Kidney epithelial cell (primary cell): ENCODE data around the gene ST3GAL6. TPM values are rescaled to one million over a fixed set of nuclear protein-coding genes. Genes with fewer than 3 reads are reported as not detected.

Experiments
- DNase-seq: peaks from one replicate; pipeline ENCODE4 v3.0.0-alpha.2; 2010; ENCODE audit warnings: low read depth
- H3K27me3 ChIP-seq: 2 replicates; pipeline ENCODE4 v1.6.0; 2011; ENCODE audit warnings: low read length; ENCODE audit not compliant: control insufficient read depth, insufficient read depth
- H3K36me3 ChIP-seq: 2 replicates; pipeline ENCODE4 v1.5.1; 2011; ENCODE audit warnings: low read length; ENCODE audit not compliant: control insufficient read depth, insufficient read depth
- H3K4me3 ChIP-seq: 2 replicates; pipeline ENCODE4 v1.5.1; 2011; ENCODE audit warnings: low read depth, mild to moderate bottlenecking, control low read depth, low read length
- total RNA-seq: library from RNA; depleted of rRNA; stranded (reverse); fragments of >200 nt; gene quantifications from 2 replicates; pipeline ENCODE4 v1.2.3, GENCODE V29; 2015
- TF ChIP-seq, protein P1 (sequence below): IDR thresholded peaks from 2 replicates; pipeline ENCODE4 v1.5.1; 2011; ENCODE audit warnings: mild to moderate bottlenecking, moderate library complexity, low read length, control low read depth, inconsistent platforms; ENCODE audit not compliant: insufficient read depth, poor library complexity, severe bottlenecking

ST3GAL6 gene
- total RNA-seq, 1 donor from 2014 or later, result 1.2 TPM

GRCh38 chr3:98764472-98764884, 1.3 kb downstream of the ST3GAL6 start:
- Histone ChIP-seq H3K36me3 (no peaks in the 10 kb centered on the region), H3K27me3 (no peaks in the 10 kb centered on the region), H3K4me3 (no peak overlapping the region)
- TF ChIP-seq, protein P1, sequence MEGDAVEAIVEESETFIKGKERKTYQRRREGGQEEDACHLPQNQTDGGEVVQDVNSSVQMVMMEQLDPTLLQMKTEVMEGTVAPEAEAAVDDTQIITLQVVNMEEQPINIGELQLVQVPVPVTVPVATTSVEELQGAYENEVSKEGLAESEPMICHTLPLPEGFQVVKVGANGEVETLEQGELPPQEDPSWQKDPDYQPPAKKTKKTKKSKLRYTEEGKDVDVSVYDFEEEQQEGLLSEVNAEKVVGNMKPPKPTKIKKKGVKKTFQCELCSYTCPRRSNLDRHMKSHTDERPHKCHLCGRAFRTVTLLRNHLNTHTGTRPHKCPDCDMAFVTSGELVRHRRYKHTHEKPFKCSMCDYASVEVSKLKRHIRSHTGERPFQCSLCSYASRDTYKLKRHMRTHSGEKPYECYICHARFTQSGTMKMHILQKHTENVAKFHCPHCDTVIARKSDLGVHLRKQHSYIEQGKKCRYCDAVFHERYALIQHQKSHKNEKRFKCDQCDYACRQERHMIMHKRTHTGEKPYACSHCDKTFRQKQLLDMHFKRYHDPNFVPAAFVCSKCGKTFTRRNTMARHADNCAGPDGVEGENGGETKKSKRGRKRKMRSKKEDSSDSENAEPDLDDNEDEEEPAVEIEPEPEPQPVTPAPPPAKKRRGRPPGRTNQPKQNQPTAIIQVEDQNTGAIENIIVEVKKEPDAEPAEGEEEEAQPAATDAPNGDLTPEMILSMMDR, result no peak
- no peak for DNase-seq

GRCh38 chr3:98765721-98766120, 2.6 kb downstream of the ST3GAL6 start:
- H3K27me3 ChIP-seq, result no peaks in the 10 kb centered on the region
- TF ChIP-seq, protein P1, result no peak

GRCh38 chr3:98766924-98767323, 3.8 kb downstream of the ST3GAL6 start:
- H3K4me3 ChIP-seq, result no peak overlapping the region
- H3K36me3 ChIP-seq, result no peaks in the 10 kb centered on the region
- no peak for DNase-seq
- TF ChIP-seq, protein P1, result no peak
- no peaks in the 10 kb centered on the region for H3K27me3 ChIP-seq

More at GRCh38 chr3:98765721-98766120, 2.6 kb downstream of the ST3GAL6 start:
- no peak for DNase-seq
- Histone ChIP-seq H3K4me3 (no peak overlapping the region), H3K36me3 (no peaks in the 10 kb centered on the region)

DNA sequence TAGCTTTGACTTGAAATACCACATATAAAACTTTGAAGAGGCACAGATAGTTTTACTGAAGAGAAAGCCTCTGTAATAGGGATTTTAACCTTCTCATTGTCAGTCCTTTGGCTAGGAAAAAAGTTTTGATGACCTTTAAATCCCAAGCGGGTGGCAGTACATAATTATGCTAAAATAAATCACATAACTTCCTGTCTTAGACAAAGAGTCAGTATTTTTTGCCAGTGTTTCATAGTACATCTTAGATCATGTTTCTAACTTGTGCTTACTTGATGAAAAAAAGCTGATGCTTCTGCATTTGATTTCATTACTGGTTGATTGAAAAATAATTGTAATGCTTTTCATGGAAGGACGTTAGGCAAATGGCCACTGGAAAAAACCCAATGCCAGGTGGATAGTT, 5.8 kb downstream of the ST3GAL6 start:
- TF ChIP-seq, protein P1, result no peak
- DNase-seq, result no peak
- Histone ChIP-seq H3K27me3 (no peaks in the 10 kb centered on the region), H3K4me3 (no peak overlapping the region), H3K36me3 (no peaks in the 10 kb centered on the region)

DNA sequence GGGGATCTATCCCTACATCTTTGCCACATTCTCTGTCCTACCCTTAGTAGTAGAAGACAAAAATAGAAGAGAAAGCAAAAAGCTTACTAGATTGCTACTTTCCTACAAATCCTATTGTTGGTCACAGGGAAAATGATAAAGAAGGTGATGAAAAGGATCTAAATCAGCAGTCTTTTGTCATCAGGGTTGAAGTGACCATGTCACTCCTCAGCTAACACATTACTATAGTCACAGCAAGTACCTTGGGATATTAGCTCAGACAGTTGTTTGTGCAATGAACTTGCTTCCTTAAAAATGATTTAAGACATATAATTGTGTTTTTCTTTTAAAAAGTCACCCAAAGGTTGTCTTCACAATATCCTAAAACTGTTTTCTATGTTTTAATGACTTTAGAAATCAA, 6.3 kb downstream of the ST3GAL6 start:
- H3K4me3 ChIP-seq, result no peak overlapping the region
- no peaks in the 10 kb centered on the region for H3K36me3 ChIP-seq
- no peaks in the 10 kb centered on the region for H3K27me3 ChIP-seq
- TF ChIP-seq, protein P1, result no peak
- no peak for DNase-seq

DNA sequence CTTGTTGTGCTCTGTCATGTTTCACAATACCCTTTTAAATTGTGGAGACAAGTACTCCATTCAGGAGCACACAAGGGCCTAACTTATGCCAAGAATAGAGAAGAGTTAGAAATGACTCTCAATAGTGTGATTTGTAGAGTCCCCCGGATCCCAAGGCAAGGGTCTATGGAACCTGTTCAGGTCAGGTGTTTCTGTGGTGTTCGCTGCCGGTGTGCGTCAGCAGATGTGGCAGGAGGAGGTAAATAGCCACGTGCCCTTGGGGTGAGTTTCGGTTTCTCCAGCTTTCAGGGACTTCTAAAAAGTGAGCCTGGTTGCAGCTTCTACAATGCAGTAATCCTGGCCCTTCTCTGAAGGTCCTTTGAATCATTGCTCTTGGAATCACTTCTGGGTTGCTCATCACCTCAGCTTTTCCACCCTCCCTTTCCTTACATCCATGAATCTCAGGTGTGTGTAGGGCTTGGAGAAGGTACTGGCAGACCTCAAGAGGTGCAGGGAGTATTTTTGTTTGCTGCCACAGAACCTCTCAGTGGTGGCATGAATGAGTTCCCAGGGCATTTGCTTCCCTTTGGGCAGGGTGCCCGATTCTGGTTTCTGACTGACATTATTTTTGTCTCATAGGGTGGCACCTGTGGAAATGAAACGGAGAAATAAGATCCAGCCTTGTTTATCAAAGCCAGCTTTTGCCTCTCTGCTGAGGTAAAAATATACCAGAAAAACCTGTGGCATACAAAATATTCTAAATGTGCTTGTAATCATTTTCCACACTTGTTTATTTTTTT, 7.3 kb downstream of the ST3GAL6 start:
- Histone ChIP-seq H3K4me3 (no peak overlapping the region), H3K27me3 (no peaks in the 10 kb centered on the region), H3K36me3 (no peaks in the 10 kb centered on the region)
- TF ChIP-seq, protein P1, result no peak
- DNase-seq, result no peak
